SK-N-SH treated with all-trans-retinoic acid at 6 μM for 48 hours (cell line): ENCODE results near the gene KCNT2.

Experiments used
- ARNTL ChIP-seq: fragments of 450-650 bp; formaldehyde crosslinking; IDR thresholded peaks from 2 replicates; pipeline ENCODE4 v1.5.0; 2020; ENCODE audit warnings: low read depth, mild to moderate bottlenecking, moderate library complexity, borderline replicate concordance
- BACH2 ChIP-seq: fragments of 250-450 bp; sonication (Bioruptor Pico); IDR thresholded peaks from 2 replicates; pipeline ENCODE4 v1.9.0; 2021; ENCODE audit warnings: mild to moderate bottlenecking, borderline replicate concordance
- CREB5 ChIP-seq: fragments of 250-450 bp; sonication (Bioruptor Pico); IDR thresholded peaks from 2 replicates; pipeline ENCODE4 v1.5.1; 2020; ENCODE audit warnings: low read depth, mild to moderate bottlenecking, moderate library complexity
- CSDC2 ChIP-seq: fragments of 250-450 bp; sonication (Bioruptor Pico); IDR thresholded peaks from 2 replicates; pipeline ENCODE4 v1.5.0; 2020; ENCODE audit warnings: mild to moderate bottlenecking, moderate library complexity
- ESRRG ChIP-seq: fragments of 250-450 bp; sonication (Bioruptor Pico); IDR thresholded peaks from 2 replicates; pipeline ENCODE4 v1.6.1; 2021; ENCODE audit warnings: mild to moderate bottlenecking
- ISL1 ChIP-seq: fragments of 250-450 bp; sonication (Bioruptor Pico); IDR thresholded peaks from 2 replicates; pipeline ENCODE4 v2.1.2; 2022; ENCODE audit warnings: mild to moderate bottlenecking, moderate library complexity
- OSR1 ChIP-seq: fragments of 250-450 bp; sonication (Bioruptor Pico); IDR thresholded peaks from 2 replicates; pipeline ENCODE4 v1.8.0; 2022; ENCODE audit warnings: moderate library complexity, mild to moderate bottlenecking, inconsistent platforms
- PPARA ChIP-seq: fragments of 250-450 bp; sonication (Bioruptor Pico); IDR thresholded peaks from 2 replicates; pipeline ENCODE4 v1.5.0; 2020; ENCODE audit warnings: mild to moderate bottlenecking, borderline replicate concordance
- RARB ChIP-seq: fragments of 250-450 bp; sonication (Bioruptor Pico); IDR thresholded peaks from 2 replicates; pipeline ENCODE4 v1.8.0; 2021; ENCODE audit warnings: mild to moderate bottlenecking, moderate library complexity
- TOX ChIP-seq: fragments of 250-450 bp; sonication (Bioruptor Pico); IDR thresholded peaks from 2 replicates; pipeline ENCODE4 v1.8.0; 2021; ENCODE audit warnings: mild to moderate bottlenecking, moderate library complexity, borderline replicate concordance
- TSHZ2 ChIP-seq: fragments of 250-450 bp; sonication (Bioruptor Pico); IDR thresholded peaks from 2 replicates; pipeline ENCODE4 v1.5.0; 2020; ENCODE audit warnings: mild to moderate bottlenecking, moderate library complexity
- ZFP3 ChIP-seq: fragments of 250-450 bp; sonication (Bioruptor Pico); IDR thresholded peaks from 2 replicates; pipeline ENCODE4 v1.5.0; 2020; ENCODE audit warnings: mild to moderate bottlenecking, moderate library complexity
- TF ChIP-seq, protein P1 (sequence below): fragments of 250-450 bp; sonication (Bioruptor Pico); IDR thresholded peaks from 2 replicates; pipeline ENCODE4 v1.8.0; 2020; ENCODE audit warnings: mild to moderate bottlenecking, moderate library complexity, borderline replicate concordance

GRCh38 chr1:196401452-196401833, 206.8 kb downstream of the KCNT2 start:
- TF ChIP-seq ZFP3 (CRISPR knock-in tag) (no peak), ISL1 (CRISPR knock-in tag) (no peak), CSDC2 (CRISPR knock-in tag) (no peak), ESRRG (CRISPR knock-in tag) (no peak), BACH2 (CRISPR knock-in tag) (no peak), RARB (CRISPR knock-in tag) (no peak), TSHZ2 (CRISPR knock-in tag) (no peak), PPARA (no peak), ARNTL (CRISPR knock-in tag) (no peak), TOX (CRISPR knock-in tag) (no peak), OSR1 (CRISPR knock-in tag) (no peak), CREB5 (CRISPR knock-in tag) (no peak)
- TF ChIP-seq, protein P1, sequence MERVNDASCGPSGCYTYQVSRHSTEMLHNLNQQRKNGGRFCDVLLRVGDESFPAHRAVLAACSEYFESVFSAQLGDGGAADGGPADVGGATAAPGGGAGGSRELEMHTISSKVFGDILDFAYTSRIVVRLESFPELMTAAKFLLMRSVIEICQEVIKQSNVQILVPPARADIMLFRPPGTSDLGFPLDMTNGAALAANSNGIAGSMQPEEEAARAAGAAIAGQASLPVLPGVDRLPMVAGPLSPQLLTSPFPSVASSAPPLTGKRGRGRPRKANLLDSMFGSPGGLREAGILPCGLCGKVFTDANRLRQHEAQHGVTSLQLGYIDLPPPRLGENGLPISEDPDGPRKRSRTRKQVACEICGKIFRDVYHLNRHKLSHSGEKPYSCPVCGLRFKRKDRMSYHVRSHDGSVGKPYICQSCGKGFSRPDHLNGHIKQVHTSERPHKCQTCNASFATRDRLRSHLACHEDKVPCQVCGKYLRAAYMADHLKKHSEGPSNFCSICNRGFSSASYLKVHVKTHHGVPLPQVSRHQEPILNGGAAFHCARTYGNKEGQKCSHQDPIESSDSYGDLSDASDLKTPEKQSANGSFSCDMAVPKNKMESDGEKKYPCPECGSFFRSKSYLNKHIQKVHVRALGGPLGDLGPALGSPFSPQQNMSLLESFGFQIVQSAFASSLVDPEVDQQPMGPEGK, result no peak
